Upper lobe of right lung (tissue), 1 donor: ENCODE measurements around the gene SUN5. TPM values are rescaled to one million over a fixed set of nuclear protein-coding genes. Genes with fewer than 3 reads are reported as not detected.

ENCODE experiments used
- ATAC-seq: fragments of 200-7000 bp; cut with Tn5 transposase; one replicate; pipeline ENCODE4 v1.9.1; 2020; ENCODE audit warnings: mild to moderate bottlenecking, moderate library complexity
- DNase-seq: peaks from one replicate; pipeline ENCODE4 v3.0.0-alpha.2; 2020
- H3K27ac ChIP-seq: fragments of 200-600 bp; one replicate; pipeline ENCODE4 v1.8.0; 2022
- H3K27me3 ChIP-seq: fragments of 200-600 bp; one replicate; pipeline ENCODE4 v1.8.0; 2022; ENCODE audit warnings: mild to moderate bottlenecking
- H3K36me3 ChIP-seq: fragments of 200-600 bp; one replicate; pipeline ENCODE4 v1.8.0; 2022
- H3K4me1 ChIP-seq: fragments of 200-600 bp; one replicate; pipeline ENCODE4 v1.8.0; 2022
- H3K4me3 ChIP-seq: fragments of 200-600 bp; one replicate; pipeline ENCODE4 v1.8.0; 2022; ENCODE audit warnings: mild to moderate bottlenecking
- H3K9me3 ChIP-seq: fragments of 200-600 bp; one replicate; pipeline ENCODE4 v1.8.0; 2022
- CTCF ChIP-seq: fragments of 200-600 bp; IDR thresholded peaks from one replicate; pipeline ENCODE4 v1.8.0; 2022; ENCODE audit warnings: antibody characterized with exemption
- intact Hi-C: fragments of 100-400 bp; cut with DNase I; formaldehyde crosslinking; loops from one replicate; pipeline ENCODE4 v1.11.0; 2022
- total RNA-seq: library from RNA; stranded (reverse); fragmentation: NEBNext Ultra II Directional; extraction: Animal tissue kit (Norgen Biotek cat#: 25700); gene quantifications from one replicate; pipeline ENCODE4 v1.2.1, GENCODE V29; 2021
- donor health status: DM: no; HTN: yes; CAD: no; lungs with severe emphysema.

Gene SUN5
- total RNA-seq, 1 donor from 2014 or later = not detected

GRCh38 chr20:33012327-33013189 is 8.3 kb upstream of the SUN5 start:
- TF ChIP-seq CTCF = no peak
- DNase-seq (no peak), ATAC-seq (no peak)
- intact Hi-C loops = no loop called here
- Histone ChIP-seq H3K36me3 (no peaks in the 10 kb centered on the region), H3K27ac (no peak overlapping the region), H3K9me3 (no peaks in the 10 kb centered on the region), H3K27me3 (no peaks in the 10 kb centered on the region), H3K4me1 (no peaks in the 10 kb centered on the region), H3K4me3 (no peak overlapping the region)

GRCh38 chr20:33010674-33011449 is 6.6 kb upstream of the SUN5 start:
- no peaks in the 10 kb centered on the region for H3K4me1 ChIP-seq
- H3K9me3 ChIP-seq = no peaks in the 10 kb centered on the region
- TF ChIP-seq CTCF = no peak
- H3K27me3 ChIP-seq = no peaks in the 10 kb centered on the region
- H3K4me3 ChIP-seq = no peak overlapping the region
- H3K36me3 ChIP-seq = no peaks in the 10 kb centered on the region
- no peak for DNase-seq
- intact Hi-C loops = no loop called here
- no peak for ATAC-seq
- no peak overlapping the region for H3K27ac ChIP-seq

GRCh38 chr20:33010133-33010504 is 5.9 kb upstream of the SUN5 start:
- TF ChIP-seq CTCF = no peak
- no peak for ATAC-seq
- H3K9me3 ChIP-seq = peaks cover 4% of the 10 kb centered on the region
- H3K27ac ChIP-seq = no peak overlapping the region
- no peak for DNase-seq
- no peaks in the 10 kb centered on the region for H3K27me3 ChIP-seq
- no peaks in the 10 kb centered on the region for H3K36me3 ChIP-seq
- no peak overlapping the region for H3K4me3 ChIP-seq
- no peaks in the 10 kb centered on the region for H3K4me1 ChIP-seq
- intact Hi-C loops = no loop called here

- Histone ChIP-seq H3K9me3 (peaks cover 5% of the 10 kb centered on the region), H3K27me3 (no peaks in the 10 kb centered on the region), H3K27ac (no peak overlapping the region), H3K4me3 (no peak overlapping the region), H3K4me1 (no peaks in the 10 kb centered on the region), H3K36me3 (no peaks in the 10 kb centered on the region)
- no peak for ATAC-seq
- no peak for TF ChIP-seq CTCF
- intact Hi-C loops = no loop called here
- DNase-seq = no peak
Observed at GRCh38 chr20:33009214-33010132, 5.2 kb upstream of the SUN5 start.
